C4-2B (cell line): Measurements from ENCODE around the gene SYNJ2.

Experiments used
- CTCF ChIP-seq: fragments of 450-650 bp; conservative IDR thresholded peaks from 2 replicates; pipeline ENCODE4 v1.5.1; 2017; ENCODE audit warnings: mild to moderate bottlenecking
- ZFX ChIP-seq: fragments of 450-650 bp; IDR thresholded peaks from 2 replicates; pipeline ENCODE4 v1.6.1; 2017

- TF ChIP-seq CTCF (no peak), ZFX (no peak)
These were observed 39.1 kb downstream of the SYNJ2 start for GRCh38 chr6:158020811-158021210.
